ENCODE measurements around the gene WDR27.

DNA sequence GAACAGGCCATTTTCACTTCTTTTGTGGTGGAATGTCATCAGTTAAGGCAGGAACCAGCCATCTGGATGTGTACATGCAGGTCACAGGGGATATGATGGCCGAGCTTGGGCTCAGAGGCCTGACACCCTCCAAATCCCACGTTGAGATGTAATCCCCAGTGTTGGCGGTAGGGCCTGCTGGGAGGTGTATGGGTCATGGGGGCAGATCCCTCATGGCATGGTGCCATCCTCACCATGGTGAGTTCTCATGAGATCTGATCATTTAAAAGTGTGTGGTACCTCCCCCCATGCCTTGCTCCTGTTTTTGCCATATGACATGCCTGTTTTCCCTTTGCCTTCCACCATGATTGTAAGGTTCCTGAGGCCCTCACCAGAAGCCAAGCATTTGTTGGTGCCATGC, 26.8 kb downstream of the WDR27 start:
- TF ChIP-seq, protein P1, sequence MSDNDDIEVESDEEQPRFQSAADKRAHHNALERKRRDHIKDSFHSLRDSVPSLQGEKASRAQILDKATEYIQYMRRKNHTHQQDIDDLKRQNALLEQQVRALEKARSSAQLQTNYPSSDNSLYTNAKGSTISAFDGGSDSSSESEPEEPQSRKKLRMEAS (IDR thresholded peaks at IDR 0.05): no peak
- TF ChIP-seq TAF1 (IDR thresholded peaks at IDR 0.05; ENCODE audit: low read depth) (no peak), EP300 (IDR thresholded peaks at IDR 0.05; ENCODE audit: borderline replicate concordance) (no peak), TEAD4 (IDR thresholded peaks at IDR 0.05) (no peak), RAD21 (IDR thresholded peaks at IDR 0.05; ENCODE audit: low read depth) (no peak), FOXM1 (IDR thresholded peaks at IDR 0.05; ENCODE audit: borderline replicate concordance, low read depth) (no peak), CREB1 (IDR thresholded peaks at IDR 0.05; ENCODE audit: low read depth) (no peak), CEBPB (IDR thresholded peaks at IDR 0.05) (no peak)
- TF ChIP-seq, protein P2, sequence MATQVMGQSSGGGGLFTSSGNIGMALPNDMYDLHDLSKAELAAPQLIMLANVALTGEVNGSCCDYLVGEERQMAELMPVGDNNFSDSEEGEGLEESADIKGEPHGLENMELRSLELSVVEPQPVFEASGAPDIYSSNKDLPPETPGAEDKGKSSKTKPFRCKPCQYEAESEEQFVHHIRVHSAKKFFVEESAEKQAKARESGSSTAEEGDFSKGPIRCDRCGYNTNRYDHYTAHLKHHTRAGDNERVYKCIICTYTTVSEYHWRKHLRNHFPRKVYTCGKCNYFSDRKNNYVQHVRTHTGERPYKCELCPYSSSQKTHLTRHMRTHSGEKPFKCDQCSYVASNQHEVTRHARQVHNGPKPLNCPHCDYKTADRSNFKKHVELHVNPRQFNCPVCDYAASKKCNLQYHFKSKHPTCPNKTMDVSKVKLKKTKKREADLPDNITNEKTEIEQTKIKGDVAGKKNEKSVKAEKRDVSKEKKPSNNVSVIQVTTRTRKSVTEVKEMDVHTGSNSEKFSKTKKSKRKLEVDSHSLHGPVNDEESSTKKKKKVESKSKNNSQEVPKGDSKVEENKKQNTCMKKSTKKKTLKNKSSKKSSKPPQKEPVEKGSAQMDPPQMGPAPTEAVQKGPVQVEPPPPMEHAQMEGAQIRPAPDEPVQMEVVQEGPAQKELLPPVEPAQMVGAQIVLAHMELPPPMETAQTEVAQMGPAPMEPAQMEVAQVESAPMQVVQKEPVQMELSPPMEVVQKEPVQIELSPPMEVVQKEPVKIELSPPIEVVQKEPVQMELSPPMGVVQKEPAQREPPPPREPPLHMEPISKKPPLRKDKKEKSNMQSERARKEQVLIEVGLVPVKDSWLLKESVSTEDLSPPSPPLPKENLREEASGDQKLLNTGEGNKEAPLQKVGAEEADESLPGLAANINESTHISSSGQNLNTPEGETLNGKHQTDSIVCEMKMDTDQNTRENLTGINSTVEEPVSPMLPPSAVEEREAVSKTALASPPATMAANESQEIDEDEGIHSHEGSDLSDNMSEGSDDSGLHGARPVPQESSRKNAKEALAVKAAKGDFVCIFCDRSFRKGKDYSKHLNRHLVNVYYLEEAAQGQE (IDR thresholded peaks at IDR 0.05; ENCODE audit: low read depth): no peak
